ENCODE measurements around the gene FBN2. TPM values are rescaled to one million over a fixed set of nuclear protein-coding genes. Genes with fewer than 3 reads are reported as not detected.
A peak's percentile ranks its signal among the peaks of the same experiment; 100 is the strongest.

Gene FBN2
- total RNA-seq, 1 donor from 2014 or later: 25.2 TPM

- no peak for DNase-seq (ENCODE audit: low read depth)
- Histone ChIP-seq H3K27me3 (ENCODE audit: control insufficient read depth, insufficient read depth, low read length) (no peaks in the 10 kb centered on the region), H3K4me3 (ENCODE audit: low read depth, low read length) (no peak overlapping the region), H3K36me3 (ENCODE audit: control insufficient read depth, insufficient read depth, low read length) (no peaks in the 10 kb centered on the region)
- TF ChIP-seq, protein P1, sequence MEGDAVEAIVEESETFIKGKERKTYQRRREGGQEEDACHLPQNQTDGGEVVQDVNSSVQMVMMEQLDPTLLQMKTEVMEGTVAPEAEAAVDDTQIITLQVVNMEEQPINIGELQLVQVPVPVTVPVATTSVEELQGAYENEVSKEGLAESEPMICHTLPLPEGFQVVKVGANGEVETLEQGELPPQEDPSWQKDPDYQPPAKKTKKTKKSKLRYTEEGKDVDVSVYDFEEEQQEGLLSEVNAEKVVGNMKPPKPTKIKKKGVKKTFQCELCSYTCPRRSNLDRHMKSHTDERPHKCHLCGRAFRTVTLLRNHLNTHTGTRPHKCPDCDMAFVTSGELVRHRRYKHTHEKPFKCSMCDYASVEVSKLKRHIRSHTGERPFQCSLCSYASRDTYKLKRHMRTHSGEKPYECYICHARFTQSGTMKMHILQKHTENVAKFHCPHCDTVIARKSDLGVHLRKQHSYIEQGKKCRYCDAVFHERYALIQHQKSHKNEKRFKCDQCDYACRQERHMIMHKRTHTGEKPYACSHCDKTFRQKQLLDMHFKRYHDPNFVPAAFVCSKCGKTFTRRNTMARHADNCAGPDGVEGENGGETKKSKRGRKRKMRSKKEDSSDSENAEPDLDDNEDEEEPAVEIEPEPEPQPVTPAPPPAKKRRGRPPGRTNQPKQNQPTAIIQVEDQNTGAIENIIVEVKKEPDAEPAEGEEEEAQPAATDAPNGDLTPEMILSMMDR (IDR thresholded peaks at IDR 0.05; ENCODE audit: insufficient read depth, low read length, poor library complexity, severe bottlenecking): no peak
Observed at GRCh38 chr5:128318691-128319090, 219.4 kb downstream of the FBN2 start.

DNA sequence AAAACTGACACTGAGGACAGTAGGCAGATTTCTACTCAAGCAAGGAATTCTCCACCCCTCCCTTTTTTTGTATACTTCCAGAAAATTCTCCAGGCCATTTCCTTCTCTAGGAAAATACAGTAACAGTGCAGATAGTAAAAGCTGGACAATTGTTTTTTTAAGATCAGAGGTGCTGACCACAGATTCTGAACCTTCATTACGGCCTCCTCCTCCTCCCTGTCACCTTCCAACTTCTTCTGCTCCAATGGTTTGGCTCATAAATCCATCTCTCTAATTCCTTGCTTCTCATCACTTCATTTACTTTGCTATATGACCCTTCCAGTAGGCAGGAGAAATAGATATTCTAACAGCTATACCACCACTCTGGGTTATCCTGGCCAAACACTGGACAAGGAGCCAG is 220.6 kb downstream of the FBN2 start:
- no peak for DNase-seq (ENCODE audit: low read depth)
- no peaks in the 10 kb centered on the region for H3K36me3 ChIP-seq (ENCODE audit: control insufficient read depth, insufficient read depth, low read length)
- TF ChIP-seq, protein P1 (IDR thresholded peaks at IDR 0.05; ENCODE audit: insufficient read depth, low read length, poor library complexity, severe bottlenecking): no peak
- no peaks in the 10 kb centered on the region for H3K27me3 ChIP-seq (ENCODE audit: control insufficient read depth, insufficient read depth, low read length)
- no peak overlapping the region for H3K4me3 ChIP-seq (ENCODE audit: low read depth, low read length)

DNA sequence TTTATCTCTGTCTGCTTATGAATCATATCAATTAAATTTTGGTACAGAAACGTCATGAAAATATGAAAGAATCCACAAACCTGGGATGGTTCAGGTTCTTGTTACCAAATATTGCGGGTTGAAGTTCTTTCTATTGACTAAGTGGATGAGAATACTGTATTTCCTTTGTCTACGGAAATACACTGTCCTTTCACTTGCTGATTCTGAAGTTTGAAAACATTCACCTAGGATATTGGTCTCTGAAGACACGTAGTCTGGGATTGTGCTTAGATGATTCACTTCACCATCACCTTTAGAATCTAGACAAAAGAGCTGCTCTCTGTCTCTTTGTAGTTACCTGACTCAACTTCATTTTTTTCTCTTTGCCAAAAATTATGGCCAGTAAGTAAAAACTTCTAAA is 222.4 kb downstream of the FBN2 start:
- no peak for DNase-seq (ENCODE audit: low read depth)

DNA sequence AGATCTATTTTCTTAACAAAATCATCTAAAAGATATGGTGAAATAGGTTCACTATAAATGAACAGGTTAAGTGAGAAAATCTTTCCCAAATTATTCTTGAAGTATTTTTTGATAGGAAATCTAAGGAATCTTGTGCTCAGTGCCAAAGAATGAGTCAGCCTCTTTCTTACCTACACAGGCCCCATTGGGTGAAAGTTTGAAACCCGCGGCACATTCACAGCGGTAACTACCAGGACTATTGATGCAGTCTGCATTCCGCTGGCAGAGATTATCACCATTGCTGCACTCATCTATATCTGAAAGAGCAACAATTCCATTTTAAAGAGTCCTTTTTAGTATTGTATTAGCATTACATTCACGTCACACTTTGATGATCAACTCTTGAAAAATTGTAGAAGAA is 232.7 kb downstream of the FBN2 start:
- DNase-seq (ENCODE audit: low read depth): no peak
- Histone ChIP-seq H3K4me3 (ENCODE audit: low read depth, low read length) (no peak overlapping the region), H3K27me3 (ENCODE audit: control insufficient read depth, insufficient read depth, low read length) (no peaks in the 10 kb centered on the region), H3K36me3 (ENCODE audit: control insufficient read depth, insufficient read depth, low read length) (no peaks in the 10 kb centered on the region)
- TF ChIP-seq, protein P1 (IDR thresholded peaks at IDR 0.05; ENCODE audit: insufficient read depth, low read length, poor library complexity, severe bottlenecking): no peak

More for the DNA sequence above, 222.4 kb downstream of the FBN2 start:
- Histone ChIP-seq H3K27me3 (ENCODE audit: control insufficient read depth, insufficient read depth, low read length) (no peaks in the 10 kb centered on the region), H3K4me3 (ENCODE audit: low read depth, low read length) (no peak overlapping the region), H3K36me3 (ENCODE audit: control insufficient read depth, insufficient read depth, low read length) (no peaks in the 10 kb centered on the region)
- TF ChIP-seq, protein P1 (IDR thresholded peaks at IDR 0.05; ENCODE audit: insufficient read depth, low read length, poor library complexity, severe bottlenecking): no peak

DNA sequence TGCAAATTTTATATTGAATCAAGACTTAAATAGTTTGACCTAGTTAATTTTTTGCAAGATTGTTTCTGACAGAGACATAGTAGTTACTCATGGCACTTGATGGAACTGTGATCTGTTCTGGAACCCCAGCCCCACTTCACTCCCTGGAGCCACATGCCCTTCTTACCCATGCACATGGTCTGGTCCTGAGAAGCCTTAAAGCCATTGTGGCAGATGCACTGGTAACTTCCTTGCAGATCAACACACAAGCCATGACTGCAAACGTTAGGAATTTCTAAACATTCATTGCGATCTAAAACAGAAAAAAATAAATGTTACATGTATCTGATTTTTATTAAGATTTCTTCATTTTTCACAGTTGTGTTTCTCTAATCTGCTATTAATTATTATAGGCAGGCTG is 233.3 kb downstream of the FBN2 start:
- Histone ChIP-seq H3K36me3 (ENCODE audit: control insufficient read depth, insufficient read depth, low read length) (no peaks in the 10 kb centered on the region), H3K27me3 (ENCODE audit: control insufficient read depth, insufficient read depth, low read length) (no peaks in the 10 kb centered on the region), H3K4me3 (ENCODE audit: low read depth, low read length) (no peak overlapping the region)
- TF ChIP-seq, protein P1 (IDR thresholded peaks at IDR 0.05; ENCODE audit: insufficient read depth, low read length, poor library complexity, severe bottlenecking): no peak
- DNase-seq (ENCODE audit: low read depth): no peak

GRCh38 chr5:128304088-128304487 is 234.0 kb downstream of the FBN2 start:
- TF ChIP-seq, protein P1 (IDR thresholded peaks at IDR 0.05; ENCODE audit: insufficient read depth, low read length, poor library complexity, severe bottlenecking): no peak
- peak; percentile 61 for DNase-seq (ENCODE audit: low read depth)
- Histone ChIP-seq H3K4me3 (ENCODE audit: low read depth, low read length) (no peak overlapping the region), H3K36me3 (ENCODE audit: control insufficient read depth, insufficient read depth, low read length) (no peaks in the 10 kb centered on the region), H3K27me3 (ENCODE audit: control insufficient read depth, insufficient read depth, low read length) (no peaks in the 10 kb centered on the region)

Measured in kidney epithelial cell (primary cell).